H1 (cell line): Measurements from ENCODE around the gene ZSWIM6. TPM values are rescaled to one million over a fixed set of nuclear protein-coding genes. Genes with fewer than 3 reads are reported as not detected.

Source experiments
- RAD21 ChIP-seq, 2 experiments: IDR thresholded peaks in 1 of 2; conservative IDR thresholded peaks in 1 of 2; 2 replicates each; pipeline ENCODE4 v1.6.1; 2011; ENCODE audit warnings: low read depth in 2 of 2, low read length in 2 of 2, improper control_type of control experiment in 1 of 2, inconsistent platforms in 1 of 2, mild to moderate bottlenecking in 1 of 2, moderate library complexity in 1 of 2
- polyA plus RNA-seq, 7 experiments: library from polyadenylated mRNA; depleted of rRNA in 3 of 7; stranded (reverse) in 5 of 7; unstranded in 2 of 7; fragments of >200 nt in 5 of 7; fragments of 200-250 nt in 2 of 7; gene quantifications; 1 replicate in 5 of 7; 2 replicates in 1 of 7; 4 replicates in 1 of 7; pipeline versions ENCODE4 v1.2.1 to v1.2.3, GENCODE V29; 2011 to 2013; ENCODE audit warnings: missing spikeins in 2 of 7, mixed read lengths in 2 of 7
- total RNA-seq: library from RNA; stranded (reverse); fragmentation: NEBNext Ultra II Directional; extraction: Animal tissue kit (Norgen Biotek cat#: 25700); gene quantifications from 2 replicates; pipeline ENCODE4 v1.2.1, GENCODE V29; 2021

The ZSWIM6 gene
- total and polyA plus RNA-seq, 2 of the 8 experiments (the other 6 are each of a cell fraction or from before 2014, with no cell fraction given): 7.9 to 12.4 TPM

- TF ChIP-seq RAD21 (IDR thresholded peaks at IDR 0.05 in 1 of 2, conservative IDR thresholded peaks at IDR 0.05 in 1 of 2; ENCODE audit: low read depth in 2 of 2, low read length in 2 of 2): no peak
Measured at GRCh38 chr5:61501971-61502370, 169.9 kb downstream of the ZSWIM6 start (continued).
